Ishikawa (cell line): ENCODE data around the gene CBX2.

Source experiments
- CREB1 ChIP-seq: IDR thresholded peaks from 2 replicates; pipeline ENCODE4 v1.6.1; 2012; ENCODE audit warnings: low read depth
- EP300 ChIP-seq: IDR thresholded peaks from 2 replicates; pipeline ENCODE4 v1.6.1; 2012; ENCODE audit warnings: borderline replicate concordance
- FOXM1 ChIP-seq: IDR thresholded peaks from 2 replicates; pipeline ENCODE4 v1.6.1; 2012; ENCODE audit warnings: low read depth, borderline replicate concordance
- NFIC ChIP-seq: IDR thresholded peaks from 2 replicates; pipeline ENCODE4 v1.6.1; 2012
- TAF1 ChIP-seq: IDR thresholded peaks from 2 replicates; pipeline ENCODE4 v1.6.1; 2012; ENCODE audit warnings: low read depth, mild to moderate bottlenecking
- TEAD4 ChIP-seq: IDR thresholded peaks from 2 replicates; pipeline ENCODE4 v1.6.1; 2012
- YY1 ChIP-seq: IDR thresholded peaks from 2 replicates; pipeline ENCODE4 v1.6.1; 2012; ENCODE audit warnings: low read depth
- ZBTB7A ChIP-seq: IDR thresholded peaks from 2 replicates; pipeline ENCODE4 v1.6.1; 2012; ENCODE audit warnings: low read depth
- TF ChIP-seq, protein P1 (sequence below): IDR thresholded peaks from 2 replicates; pipeline ENCODE4 v1.6.1; 2012; ENCODE audit warnings: low read depth, mild to moderate bottlenecking
- TF ChIP-seq, protein P2 (sequence below): IDR thresholded peaks from 2 replicates; pipeline ENCODE4 v1.6.1; 2012

DNA sequence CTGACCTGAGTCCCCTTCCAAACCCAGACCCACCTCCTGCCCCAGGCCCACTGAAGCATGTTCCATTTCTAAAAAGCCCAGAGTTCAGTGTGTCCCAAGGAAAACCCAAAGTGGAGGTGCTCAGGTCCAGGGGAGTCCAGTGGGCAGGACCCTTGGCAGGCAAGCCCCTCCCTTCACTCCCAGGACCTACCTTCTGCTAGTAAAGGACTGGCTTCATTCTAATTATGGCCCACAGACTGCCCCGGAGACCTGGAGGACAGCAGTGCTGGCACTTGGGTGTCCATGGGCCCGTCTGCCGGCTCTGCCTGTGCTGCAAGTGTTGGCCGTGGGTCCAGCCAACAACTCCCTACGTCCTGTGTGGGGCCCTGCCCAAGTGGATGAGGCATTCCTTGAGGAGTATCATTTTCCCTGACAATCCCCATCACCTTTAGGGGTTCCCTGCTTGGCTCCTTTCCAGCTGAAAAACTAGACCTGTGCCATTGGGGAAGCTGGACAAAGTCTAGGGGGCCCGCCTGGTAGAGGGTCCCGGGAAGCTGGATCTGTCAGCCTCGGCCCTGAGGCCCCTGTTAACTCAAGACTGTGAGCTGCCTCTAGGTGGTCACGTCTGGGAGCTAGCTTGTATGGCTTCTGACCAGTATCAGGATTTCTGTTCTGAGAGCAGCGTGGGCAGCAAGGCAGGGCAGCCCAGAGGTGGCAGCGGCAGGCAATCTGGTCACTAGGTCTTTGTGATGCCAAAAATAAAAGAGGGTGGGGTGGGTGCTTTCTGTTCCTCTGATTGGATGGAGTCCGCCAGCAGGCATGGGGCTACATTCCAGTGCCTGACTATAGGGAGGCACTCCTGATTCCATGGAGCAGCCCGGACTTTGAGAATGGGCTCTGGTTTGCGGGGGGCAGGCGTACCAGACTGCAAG, 8.2 kb downstream of the CBX2 start:
- TF ChIP-seq CREB1 = no peak
- TF ChIP-seq, protein P1, sequence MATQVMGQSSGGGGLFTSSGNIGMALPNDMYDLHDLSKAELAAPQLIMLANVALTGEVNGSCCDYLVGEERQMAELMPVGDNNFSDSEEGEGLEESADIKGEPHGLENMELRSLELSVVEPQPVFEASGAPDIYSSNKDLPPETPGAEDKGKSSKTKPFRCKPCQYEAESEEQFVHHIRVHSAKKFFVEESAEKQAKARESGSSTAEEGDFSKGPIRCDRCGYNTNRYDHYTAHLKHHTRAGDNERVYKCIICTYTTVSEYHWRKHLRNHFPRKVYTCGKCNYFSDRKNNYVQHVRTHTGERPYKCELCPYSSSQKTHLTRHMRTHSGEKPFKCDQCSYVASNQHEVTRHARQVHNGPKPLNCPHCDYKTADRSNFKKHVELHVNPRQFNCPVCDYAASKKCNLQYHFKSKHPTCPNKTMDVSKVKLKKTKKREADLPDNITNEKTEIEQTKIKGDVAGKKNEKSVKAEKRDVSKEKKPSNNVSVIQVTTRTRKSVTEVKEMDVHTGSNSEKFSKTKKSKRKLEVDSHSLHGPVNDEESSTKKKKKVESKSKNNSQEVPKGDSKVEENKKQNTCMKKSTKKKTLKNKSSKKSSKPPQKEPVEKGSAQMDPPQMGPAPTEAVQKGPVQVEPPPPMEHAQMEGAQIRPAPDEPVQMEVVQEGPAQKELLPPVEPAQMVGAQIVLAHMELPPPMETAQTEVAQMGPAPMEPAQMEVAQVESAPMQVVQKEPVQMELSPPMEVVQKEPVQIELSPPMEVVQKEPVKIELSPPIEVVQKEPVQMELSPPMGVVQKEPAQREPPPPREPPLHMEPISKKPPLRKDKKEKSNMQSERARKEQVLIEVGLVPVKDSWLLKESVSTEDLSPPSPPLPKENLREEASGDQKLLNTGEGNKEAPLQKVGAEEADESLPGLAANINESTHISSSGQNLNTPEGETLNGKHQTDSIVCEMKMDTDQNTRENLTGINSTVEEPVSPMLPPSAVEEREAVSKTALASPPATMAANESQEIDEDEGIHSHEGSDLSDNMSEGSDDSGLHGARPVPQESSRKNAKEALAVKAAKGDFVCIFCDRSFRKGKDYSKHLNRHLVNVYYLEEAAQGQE = no peak
- TF ChIP-seq, protein P2, sequence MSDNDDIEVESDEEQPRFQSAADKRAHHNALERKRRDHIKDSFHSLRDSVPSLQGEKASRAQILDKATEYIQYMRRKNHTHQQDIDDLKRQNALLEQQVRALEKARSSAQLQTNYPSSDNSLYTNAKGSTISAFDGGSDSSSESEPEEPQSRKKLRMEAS = no peak
- no peak for TF ChIP-seq ZBTB7A
- no peak for TF ChIP-seq NFIC
- TF ChIP-seq EP300 = no peak
- no peak for TF ChIP-seq TAF1
- no peak for TF ChIP-seq FOXM1
- TF ChIP-seq TEAD4 = no peak
- TF ChIP-seq YY1 = no peak
